Measurements from ENCODE around the gene PKN3. TPM values are rescaled to one million over a fixed set of nuclear protein-coding genes. Genes with fewer than 3 reads are reported as not detected.

The PKN3 gene
- total and polyA plus RNA-seq, 2 donors from 2014 or later: 3.9 to 14.7 TPM

DNA sequence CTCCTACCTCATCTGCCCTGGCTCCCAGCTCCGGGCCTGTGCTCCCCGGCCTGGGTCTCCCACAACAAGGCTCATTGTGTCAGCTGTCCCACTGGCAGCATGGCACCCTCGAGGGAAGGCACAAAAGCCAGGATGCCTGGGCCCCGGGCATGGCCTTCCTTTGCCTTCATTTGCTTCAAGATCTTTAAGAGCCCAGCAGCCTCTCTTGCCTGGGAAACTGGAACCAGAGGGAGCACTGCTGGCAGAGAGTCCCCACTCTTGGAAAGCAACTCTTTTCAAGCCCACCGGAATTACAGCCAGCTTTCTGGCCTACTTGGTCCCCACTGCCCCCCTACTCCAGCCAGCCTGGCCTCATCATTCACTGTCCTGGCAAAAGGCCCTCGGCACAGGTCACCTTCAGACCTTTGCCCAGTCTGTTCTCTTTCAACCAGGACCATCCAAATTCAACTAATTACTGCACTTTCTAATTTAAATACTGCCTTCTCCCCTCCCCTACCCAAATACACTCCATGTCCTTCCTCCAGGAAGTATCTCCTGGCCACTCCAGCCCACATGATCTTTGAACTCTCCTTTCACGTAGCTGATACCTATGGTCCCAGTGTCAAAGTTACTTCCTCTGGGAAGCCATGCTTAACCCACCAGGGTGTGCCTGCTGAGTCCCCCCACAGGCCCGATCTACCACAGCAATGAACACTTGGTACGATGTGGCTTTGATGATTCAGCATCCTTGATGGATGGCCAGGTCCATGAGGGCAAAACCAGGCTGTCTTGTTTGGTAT lies 60.6 kb downstream of the PKN3 start:
- Histone ChIP-seq H3K4me3 (ENCODE audit: low read length in 3 of 3) (no peak overlapping the region), H3K27ac (ENCODE audit: low read depth in 2 of 2, low read length in 2 of 2) (peak overlapping the region; percentile 5 to 15), H3K27me3 (ENCODE audit: control insufficient read depth, insufficient read depth, low read length) (no peaks in the 10 kb centered on the region), H3K9me3 (ENCODE audit: control insufficient read depth in 2 of 3, insufficient read depth in 1 of 3, low read length in 3 of 3) (no peaks in the 10 kb centered on the region), H3K4me1 (ENCODE audit: control insufficient read depth in 2 of 3, insufficient read depth in 2 of 3, low read depth in 1 of 3, low read length in 3 of 3) (peaks cover 0 to 26% (median 20%) of the 10 kb centered on the region in 3 donors), H3K36me3 (ENCODE audit: control insufficient read depth in 2 of 3, insufficient read depth in 3 of 3, low read length in 3 of 3) (peaks cover 0 to 5% (median 5%) of the 10 kb centered on the region in 3 donors), H3K9ac (ENCODE audit: low read length in 3 of 3) (no peak overlapping the region)
- DNase-seq (no peak), FAIRE-seq (no peak)
- intact Hi-C loops (cut with DNase I): no loop called here
- TF ChIP-seq, protein P1, sequence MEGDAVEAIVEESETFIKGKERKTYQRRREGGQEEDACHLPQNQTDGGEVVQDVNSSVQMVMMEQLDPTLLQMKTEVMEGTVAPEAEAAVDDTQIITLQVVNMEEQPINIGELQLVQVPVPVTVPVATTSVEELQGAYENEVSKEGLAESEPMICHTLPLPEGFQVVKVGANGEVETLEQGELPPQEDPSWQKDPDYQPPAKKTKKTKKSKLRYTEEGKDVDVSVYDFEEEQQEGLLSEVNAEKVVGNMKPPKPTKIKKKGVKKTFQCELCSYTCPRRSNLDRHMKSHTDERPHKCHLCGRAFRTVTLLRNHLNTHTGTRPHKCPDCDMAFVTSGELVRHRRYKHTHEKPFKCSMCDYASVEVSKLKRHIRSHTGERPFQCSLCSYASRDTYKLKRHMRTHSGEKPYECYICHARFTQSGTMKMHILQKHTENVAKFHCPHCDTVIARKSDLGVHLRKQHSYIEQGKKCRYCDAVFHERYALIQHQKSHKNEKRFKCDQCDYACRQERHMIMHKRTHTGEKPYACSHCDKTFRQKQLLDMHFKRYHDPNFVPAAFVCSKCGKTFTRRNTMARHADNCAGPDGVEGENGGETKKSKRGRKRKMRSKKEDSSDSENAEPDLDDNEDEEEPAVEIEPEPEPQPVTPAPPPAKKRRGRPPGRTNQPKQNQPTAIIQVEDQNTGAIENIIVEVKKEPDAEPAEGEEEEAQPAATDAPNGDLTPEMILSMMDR (IDR thresholded peaks at IDR 0.05; ENCODE audit: borderline replicate concordance, extremely low read depth, insufficient read depth): no peak

DNA sequence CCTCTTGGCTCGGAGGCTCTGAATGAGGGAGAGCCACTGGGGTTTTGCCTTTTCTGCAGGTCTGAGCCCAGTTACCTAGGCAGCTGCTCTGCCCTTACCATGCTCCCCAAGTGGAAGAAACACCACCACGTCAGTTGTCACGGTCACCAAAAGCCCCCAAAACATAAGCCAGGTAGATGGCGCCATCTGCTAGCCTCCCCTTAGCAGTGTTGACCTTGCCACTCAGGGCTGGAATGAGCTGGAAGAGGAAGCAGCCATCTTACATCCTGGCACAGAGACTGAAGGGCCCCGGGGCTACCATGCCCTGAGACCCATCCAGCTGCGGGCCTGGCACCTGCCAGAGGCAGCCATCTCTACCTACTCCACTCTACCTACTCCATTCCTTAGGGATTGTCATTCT lies 62.1 kb downstream of the PKN3 start:
- intact Hi-C loops (cut with DNase I): no loop called here
- no peak for DNase-seq
- Histone ChIP-seq H3K9me3 (ENCODE audit: control insufficient read depth in 2 of 3, insufficient read depth in 1 of 3, low read length in 3 of 3) (no peaks in the 10 kb centered on the region), H3K27me3 (ENCODE audit: control insufficient read depth, insufficient read depth, low read length) (no peaks in the 10 kb centered on the region), H3K4me3 (ENCODE audit: low read length in 3 of 3) (no peak overlapping the region), H3K4me1 (ENCODE audit: control insufficient read depth in 2 of 3, insufficient read depth in 2 of 3, low read depth in 1 of 3, low read length in 3 of 3) (peaks cover 0 to 26% (median 20%) of the 10 kb centered on the region in 3 donors), H3K9ac (ENCODE audit: low read length in 3 of 3) (no peak overlapping the region), H3K36me3 (ENCODE audit: control insufficient read depth in 2 of 3, insufficient read depth in 3 of 3, low read length in 3 of 3) (peaks cover 0 to 11% (median 5%) of the 10 kb centered on the region in 3 donors), H3K27ac (ENCODE audit: low read depth in 2 of 2, low read length in 2 of 2) (peak overlapping the region in 1 of 2 donors; percentile 64)
- FAIRE-seq: no peak
- TF ChIP-seq, protein P1 (IDR thresholded peaks at IDR 0.05; ENCODE audit: borderline replicate concordance, extremely low read depth, insufficient read depth): no peak

DNA sequence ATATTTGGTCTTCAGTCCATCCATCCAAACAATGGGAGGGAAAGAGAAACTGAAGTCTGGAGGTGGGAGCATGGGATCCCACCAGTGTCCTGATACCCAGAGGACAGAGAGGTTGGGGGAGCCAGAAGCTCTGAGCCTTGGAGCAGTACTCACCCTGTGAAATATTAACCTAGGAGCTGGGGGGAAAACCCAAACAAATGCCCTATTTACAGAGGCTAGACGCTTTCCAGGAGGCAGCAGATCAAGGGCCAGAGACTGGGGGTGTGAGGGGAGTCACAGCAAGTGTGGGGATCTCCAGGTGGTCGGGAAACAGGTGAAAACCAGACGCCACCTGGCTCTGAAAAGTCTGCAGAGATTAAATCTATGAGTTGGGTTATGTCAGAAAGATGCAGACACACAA lies 63.2 kb downstream of the PKN3 start:
- Histone ChIP-seq H3K27ac (ENCODE audit: low read depth in 2 of 2, low read length in 2 of 2) (peak overlapping the region in 1 of 2 donors; percentile 20), H3K4me1 (ENCODE audit: control insufficient read depth in 2 of 3, insufficient read depth in 2 of 3, low read depth in 1 of 3, low read length in 3 of 3) (peaks cover 0 to 33% (median 20%) of the 10 kb centered on the region in 3 donors), H3K9me3 (ENCODE audit: control insufficient read depth in 2 of 3, insufficient read depth in 1 of 3, low read length in 3 of 3) (no peaks in the 10 kb centered on the region), H3K27me3 (ENCODE audit: control insufficient read depth, insufficient read depth, low read length) (no peaks in the 10 kb centered on the region), H3K36me3 (ENCODE audit: control insufficient read depth in 2 of 3, insufficient read depth in 3 of 3, low read length in 3 of 3) (peaks cover 0 to 11% (median 5%) of the 10 kb centered on the region in 3 donors), H3K9ac (ENCODE audit: low read length in 3 of 3) (peak overlapping the region in 1 of 3 donors; percentile 13), H3K4me3 (ENCODE audit: low read length in 3 of 3) (peak overlapping the region in 1 of 3 donors; percentile 24)
- no peak for FAIRE-seq
- TF ChIP-seq, protein P1 (IDR thresholded peaks at IDR 0.05; ENCODE audit: borderline replicate concordance, extremely low read depth, insufficient read depth): no peak
- intact Hi-C loops (cut with DNase I): no loop called here
- DNase-seq: peak in 1 of 5 donors; percentile 33
